HS-5 (cell line): ENCODE results near the gene FOXO3.
"Not testable (repeated sequence)": the region's sequence is repeated elsewhere in the genome, so short reads cannot be mapped to it uniquely, and the experiment has no call there.

Source experiments
- DNase-seq: peaks from one replicate; pipeline ENCODE4 v3.0.0-alpha.2; 2012; ENCODE audit warnings: low read depth

The FOXO3 gene

GRCh38 chr6:108556250-108556649 is 4.5 kb upstream of the FOXO3 start:
- DNase-seq: no peak

DNA sequence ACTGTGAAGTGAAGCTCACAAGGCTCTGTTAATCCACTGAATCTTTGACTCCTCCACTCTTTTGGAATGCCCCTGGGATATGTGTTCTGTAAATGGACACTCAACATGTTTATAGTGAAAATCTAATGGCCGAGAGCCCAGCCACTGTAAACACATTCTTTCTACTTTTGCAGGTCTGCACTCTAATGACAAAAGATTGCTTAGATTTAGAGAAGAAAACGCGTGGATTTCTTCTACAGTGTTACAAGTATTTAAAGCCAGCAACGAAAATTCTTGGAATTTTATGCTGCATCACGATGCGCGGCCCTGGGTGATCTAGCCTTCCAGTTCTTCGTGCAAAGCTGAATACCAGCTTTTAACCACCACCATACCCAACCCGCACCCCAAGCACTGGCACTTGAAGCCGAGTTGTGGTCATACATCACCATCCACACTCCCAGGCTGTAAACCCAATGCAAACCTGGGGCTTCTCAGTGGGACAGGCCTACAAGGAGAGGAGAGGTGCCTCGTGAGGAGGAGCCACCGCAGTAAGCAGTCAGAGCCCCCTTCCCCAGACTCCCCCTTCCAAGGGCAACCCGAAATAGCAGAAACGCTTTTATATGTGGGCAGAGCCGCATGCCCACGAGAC is 3.7 kb upstream of the FOXO3 start:
- DNase-seq: no peak

GRCh38 chr6:108557494-108558371 is 3.0 kb upstream of the FOXO3 start:
- DNase-seq: no peak

GRCh38 chr6:108558372-108559096 is 2.2 kb upstream of the FOXO3 start:
- peak; percentile 86 for DNase-seq

- no peak for DNase-seq
Measured at GRCh38 chr6:108559097-108559883, 1.4 kb upstream of the FOXO3 start.

- no peak for DNase-seq
Measured at GRCh38 chr6:108559884-108560462, 744 bp upstream of the FOXO3 start.

DNA sequence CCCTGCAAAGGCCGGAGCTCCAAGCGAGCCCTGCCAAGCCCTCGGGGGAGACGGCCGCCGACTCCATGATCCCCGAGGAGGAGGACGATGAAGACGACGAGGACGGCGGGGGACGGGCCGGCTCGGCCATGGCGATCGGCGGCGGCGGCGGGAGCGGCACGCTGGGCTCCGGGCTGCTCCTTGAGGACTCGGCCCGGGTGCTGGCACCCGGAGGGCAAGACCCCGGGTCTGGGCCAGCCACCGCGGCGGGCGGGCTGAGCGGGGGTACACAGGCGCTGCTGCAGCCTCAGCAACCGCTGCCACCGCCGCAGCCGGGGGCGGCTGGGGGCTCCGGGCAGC is 561 bp downstream of the FOXO3 start:
- DNase-seq: not testable (repeated sequence)

- DNase-seq: no peak
Measured at GRCh38 chr6:108561742-108562502, 1.2 kb downstream of the FOXO3 start.

- peak; percentile 89 for DNase-seq
Measured at GRCh38 chr6:108562503-108562993, 1.8 kb downstream of the FOXO3 start.

DNA sequence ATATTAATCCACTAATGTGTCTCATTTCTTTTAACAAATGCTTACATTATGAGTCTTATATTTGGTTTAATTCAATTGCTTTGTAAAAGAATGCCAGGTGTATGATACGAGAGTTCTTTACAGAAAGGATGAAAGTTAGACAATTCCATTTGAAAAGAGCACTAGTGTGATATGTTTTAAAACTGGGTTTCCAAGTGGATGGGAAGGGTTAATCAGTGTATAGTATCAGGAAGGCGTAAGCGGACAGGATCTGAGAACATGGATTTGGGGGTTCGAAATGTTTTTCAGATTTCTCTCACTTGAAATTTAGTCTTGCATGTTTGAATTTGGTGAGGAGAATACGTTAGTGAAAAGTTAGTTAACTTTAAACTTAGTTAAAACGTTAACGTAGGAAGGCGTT is 2.6 kb downstream of the FOXO3 start:
- DNase-seq: no peak

DNA sequence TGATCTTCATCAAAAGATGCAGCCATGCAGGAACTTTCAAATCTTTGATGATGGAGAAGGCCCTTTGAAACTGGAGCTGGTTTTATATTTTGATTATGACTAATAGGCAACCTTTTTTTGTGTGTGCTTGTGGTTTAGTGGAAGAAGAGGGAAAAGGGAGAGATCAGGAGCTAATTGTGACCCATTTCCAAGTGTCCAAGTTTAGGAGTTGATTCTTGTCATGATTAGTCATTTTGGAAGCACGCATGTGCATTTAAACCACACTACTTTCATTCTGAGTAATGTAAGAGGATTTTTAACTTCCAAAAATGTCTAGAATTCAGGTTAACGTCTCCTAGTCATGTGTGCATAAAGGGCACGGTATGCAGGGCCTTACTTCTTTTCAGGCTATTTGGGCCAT is 3.5 kb downstream of the FOXO3 start:
- DNase-seq: peak; percentile 98

DNA sequence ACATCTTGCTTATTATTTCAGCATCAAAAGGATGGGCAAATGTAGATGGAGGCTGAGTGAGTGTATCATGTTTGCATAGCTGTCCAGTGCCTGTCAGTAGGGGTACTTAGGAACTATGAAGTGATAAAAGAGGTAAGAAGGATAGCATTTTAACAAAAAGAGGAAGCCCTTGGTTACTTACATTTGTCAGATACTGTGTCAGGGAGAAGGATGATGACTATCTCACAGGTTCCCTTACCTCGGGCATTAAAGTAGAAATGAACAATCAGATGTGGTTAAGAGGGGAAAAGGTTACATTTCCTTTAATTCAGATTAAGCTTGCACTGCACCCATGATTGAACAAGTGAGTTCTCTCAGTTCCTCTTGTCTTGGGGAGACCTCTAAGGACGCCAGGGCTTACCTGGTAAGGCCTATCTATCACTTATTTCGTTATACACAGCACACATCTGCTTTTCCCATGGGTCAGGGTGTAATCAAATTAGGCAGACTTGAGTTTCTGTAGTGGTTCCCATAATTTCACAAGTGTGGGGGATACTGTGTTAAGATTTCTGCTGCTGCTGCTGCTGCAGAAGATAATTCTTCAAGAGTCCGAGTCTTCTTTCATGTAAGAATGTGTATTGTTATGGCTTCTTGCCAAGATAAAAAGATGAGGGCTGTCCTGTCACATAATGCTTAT is 4.5 kb downstream of the FOXO3 start:
- DNase-seq: no peak

- DNase-seq: no peak
Measured at GRCh38 chr6:108565893-108566292, 5.2 kb downstream of the FOXO3 start.

DNA sequence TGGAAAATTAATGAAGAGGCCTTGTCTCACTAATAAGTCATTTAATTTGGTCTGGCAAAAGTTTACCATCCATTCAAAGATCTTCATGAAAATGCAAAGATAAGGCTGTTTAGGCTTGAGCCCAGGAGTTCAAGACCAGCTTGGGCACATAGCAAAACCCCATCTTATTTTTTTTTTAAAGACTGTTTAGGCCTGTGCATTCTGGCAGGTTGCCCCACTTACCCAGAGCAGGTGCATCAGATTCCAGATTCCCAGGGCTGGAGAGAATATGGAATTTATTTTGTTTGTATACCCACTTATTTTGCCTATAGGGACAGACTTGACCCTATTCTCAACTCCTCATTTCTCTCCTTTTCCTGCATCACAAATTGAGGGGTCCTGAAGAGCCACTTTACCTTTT is 5.7 kb downstream of the FOXO3 start:
- DNase-seq: no peak

- DNase-seq: no peak
Measured at GRCh38 chr6:108568101-108568500, 7.4 kb downstream of the FOXO3 start.

- DNase-seq: no peak
Measured at GRCh38 chr6:108568551-108569305, 8.0 kb downstream of the FOXO3 start.

DNA sequence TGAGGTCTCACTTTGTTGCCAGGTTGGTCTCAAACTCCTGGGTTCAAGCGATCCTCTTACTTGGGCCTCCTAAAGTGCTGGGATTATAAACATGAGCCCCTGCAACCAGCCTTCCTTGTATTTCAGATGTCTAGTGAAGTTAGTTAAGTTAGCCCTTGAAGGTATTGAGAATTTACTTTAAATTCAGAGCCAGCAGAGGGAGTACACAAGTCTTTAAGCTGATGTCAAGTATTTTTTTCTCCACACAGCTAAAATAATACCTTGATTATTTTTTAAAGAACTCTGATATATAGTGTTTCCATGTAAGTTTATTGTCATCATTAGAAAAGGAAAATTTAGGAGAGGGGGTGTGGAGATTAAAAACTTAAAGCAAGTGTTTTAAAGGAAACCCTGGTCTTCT is 9.8 kb downstream of the FOXO3 start:
- no peak for DNase-seq

GRCh38 chr6:108574457-108575141 is 13.9 kb downstream of the FOXO3 start:
- no peak for DNase-seq

- DNase-seq: no peak
Measured at GRCh38 chr6:108575905-108576494, 15.3 kb downstream of the FOXO3 start.
